HG03342 (cell line): ENCODE data around the gene FLRT1.

ENCODE experiments used
- ATAC-seq: cut with Tn5 transposase; IDR thresholded peaks from one replicate; pipeline ENCODE4 v1.9.1; 2021; ENCODE audit warnings: mild to moderate bottlenecking, moderate library complexity; ENCODE audit not compliant: unreplicated experiment

FLRT1 gene

GRCh38 chr11:64063777-64064176, 28.0 kb downstream of the FLRT1 start:
- no peak for ATAC-seq

GRCh38 chr11:64064374-64065140, 28.8 kb downstream of the FLRT1 start:
- ATAC-seq, result no peak

GRCh38 chr11:64065141-64065465, 29.4 kb downstream of the FLRT1 start:
- no peak for ATAC-seq

GRCh38 chr11:64065712-64066111, 30.0 kb downstream of the FLRT1 start:
- no peak for ATAC-seq

- no peak for ATAC-seq
These were observed 31.7 kb downstream of the FLRT1 start for GRCh38 chr11:64067230-64067993.

GRCh38 chr11:64068705-64069400, 33.1 kb downstream of the FLRT1 start:
- no peak for ATAC-seq

- no peak for ATAC-seq
These were observed 33.9 kb downstream of the FLRT1 start for GRCh38 chr11:64069401-64070313.

GRCh38 chr11:64070314-64070681, 34.6 kb downstream of the FLRT1 start:
- no peak for ATAC-seq

- no peak for ATAC-seq
These were observed 36.1 kb downstream of the FLRT1 start for GRCh38 chr11:64071849-64072248.

GRCh38 chr11:64072403-64072802, 36.7 kb downstream of the FLRT1 start:
- no peak for ATAC-seq

GRCh38 chr11:64072871-64073270, 37.1 kb downstream of the FLRT1 start:
- ATAC-seq, result no peak

GRCh38 chr11:64073542-64073941, 37.8 kb downstream of the FLRT1 start:
- no peak for ATAC-seq

GRCh38 chr11:64074239-64074638, 38.5 kb downstream of the FLRT1 start:
- no peak for ATAC-seq

- ATAC-seq, result no peak
These were observed 41.0 kb downstream of the FLRT1 start for GRCh38 chr11:64076758-64077157.

GRCh38 chr11:64077607-64078006, 41.9 kb downstream of the FLRT1 start:
- ATAC-seq, result no peak

GRCh38 chr11:64078284-64078683, 42.6 kb downstream of the FLRT1 start:
- ATAC-seq, result no peak

- ATAC-seq, result no peak
These were observed 43.2 kb downstream of the FLRT1 start for GRCh38 chr11:64078905-64079304.

- no peak for ATAC-seq
These were observed 44.7 kb downstream of the FLRT1 start for GRCh38 chr11:64080390-64080789.

- ATAC-seq, result no peak
These were observed 46.2 kb downstream of the FLRT1 start for GRCh38 chr11:64081745-64082442.

- ATAC-seq, result no peak
These were observed 47.8 kb downstream of the FLRT1 start for GRCh38 chr11:64083398-64084080.
